Measurements from ENCODE around the gene CD70.

GRCh38 chr19:6572217-6572616, 18.7 kb downstream of the CD70 start:
- no peak for TF ChIP-seq POLR2A (IDR thresholded peaks at IDR 0.05)
- no peak for TF ChIP-seq CTCF (IDR thresholded peaks at IDR 0.05)
